Fibroblast of lung (primary cell): ENCODE measurements around the gene CAPNS1.

ENCODE experiments used
- EZH2 ChIP-seq: IDR thresholded peaks from 2 replicates; pipeline ENCODE4 v1.5.1; 2012; ENCODE audit warnings: low read length, control low read depth, mild to moderate bottlenecking; ENCODE audit errors: missing control alignments
- TF ChIP-seq, protein P1 (sequence below), 2 donors: IDR thresholded peaks in 1 of 2; conservative IDR thresholded peaks in 1 of 2; 1 replicate in 1 of 2; 2 replicates in 1 of 2; pipeline ENCODE4 v1.5.1; 2011 to 2012; ENCODE audit warnings: low read length in 2 of 2, control low read depth in 1 of 2, inconsistent platforms in 1 of 2, low read depth in 1 of 2, mild to moderate bottlenecking in 1 of 2

DNA sequence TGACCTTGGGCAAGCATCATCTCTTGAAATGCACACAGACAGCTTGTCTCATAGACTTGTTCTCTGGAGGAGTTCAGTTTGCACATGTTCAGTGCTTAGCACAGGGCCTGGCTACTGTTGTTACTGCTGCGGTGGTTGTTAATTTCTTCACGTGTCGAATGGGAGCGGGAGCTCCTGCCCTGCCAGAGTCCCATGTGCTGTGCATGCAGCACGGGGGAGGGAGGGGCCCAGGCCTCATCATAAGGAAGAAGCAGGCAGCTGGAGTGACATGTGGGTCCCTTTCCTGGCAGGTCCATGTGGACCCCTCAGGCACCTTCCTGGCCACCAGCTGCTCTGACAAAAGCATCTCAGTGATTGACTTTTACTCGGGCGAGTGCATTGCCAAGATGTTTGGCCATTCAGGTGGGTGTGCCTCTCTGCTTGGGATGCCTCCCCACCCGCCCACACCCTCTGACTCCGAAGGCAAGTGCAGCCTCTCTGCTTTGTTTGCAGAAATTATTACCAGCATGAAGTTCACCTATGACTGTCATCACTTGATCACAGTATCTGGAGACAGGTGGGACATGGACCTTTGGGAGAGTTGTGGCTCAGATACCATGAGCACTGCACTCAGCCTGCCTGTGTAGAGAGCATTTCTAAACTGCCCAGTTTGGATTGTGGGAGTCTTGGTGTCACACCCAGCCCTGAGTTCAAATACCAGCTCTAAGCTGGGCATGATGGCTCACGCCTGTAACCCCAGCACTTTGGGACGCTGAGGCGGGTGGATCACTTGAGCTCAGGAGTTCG is 48.8 kb upstream of the CAPNS1 start:
- TF ChIP-seq EZH2, result no peak
- TF ChIP-seq, protein P1, sequence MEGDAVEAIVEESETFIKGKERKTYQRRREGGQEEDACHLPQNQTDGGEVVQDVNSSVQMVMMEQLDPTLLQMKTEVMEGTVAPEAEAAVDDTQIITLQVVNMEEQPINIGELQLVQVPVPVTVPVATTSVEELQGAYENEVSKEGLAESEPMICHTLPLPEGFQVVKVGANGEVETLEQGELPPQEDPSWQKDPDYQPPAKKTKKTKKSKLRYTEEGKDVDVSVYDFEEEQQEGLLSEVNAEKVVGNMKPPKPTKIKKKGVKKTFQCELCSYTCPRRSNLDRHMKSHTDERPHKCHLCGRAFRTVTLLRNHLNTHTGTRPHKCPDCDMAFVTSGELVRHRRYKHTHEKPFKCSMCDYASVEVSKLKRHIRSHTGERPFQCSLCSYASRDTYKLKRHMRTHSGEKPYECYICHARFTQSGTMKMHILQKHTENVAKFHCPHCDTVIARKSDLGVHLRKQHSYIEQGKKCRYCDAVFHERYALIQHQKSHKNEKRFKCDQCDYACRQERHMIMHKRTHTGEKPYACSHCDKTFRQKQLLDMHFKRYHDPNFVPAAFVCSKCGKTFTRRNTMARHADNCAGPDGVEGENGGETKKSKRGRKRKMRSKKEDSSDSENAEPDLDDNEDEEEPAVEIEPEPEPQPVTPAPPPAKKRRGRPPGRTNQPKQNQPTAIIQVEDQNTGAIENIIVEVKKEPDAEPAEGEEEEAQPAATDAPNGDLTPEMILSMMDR (conservative IDR thresholded peaks at IDR 0.05 in 1 of 2, IDR thresholded peaks at IDR 0.05 in 1 of 2; ENCODE audit: low read depth in 1 of 2, low read length in 2 of 2), result no peak
